ENCODE measurements around the gene PLSCR4. TPM values are rescaled to one million over a fixed set of nuclear protein-coding genes. Genes with fewer than 3 reads are reported as not detected.

PLSCR4 gene
- total and polyA plus RNA-seq, 2 of the 8 experiments (the other 6 are each of a cell fraction or from before 2014, with no cell fraction given), result 1.8 to 2.9 TPM

- DNase-seq (ENCODE audit: low read depth in 1 of 2, low spot score in 2 of 2) (no peak), FAIRE-seq (no peak)
- Histone ChIP-seq H4K5ac (ENCODE audit: insufficient read length, low read depth, low read length) (peak overlapping the region; percentile 15), H2BK120ac (replicated peaks; ENCODE audit: low read depth, low read length) (no peak overlapping the region), H4K91ac (replicated peaks; ENCODE audit: insufficient read length, low read length) (no peak overlapping the region), H3K23me2 (ENCODE audit: low read depth, low read length) (peaks cover 11% of the 10 kb centered on the region), H3K27ac (ENCODE audit: low read depth, low read length) (no peak overlapping the region; the same call in 1 of the 2 replicates), H3K4me3 (ENCODE audit: extremely low read depth in 1 of 4, insufficient read depth in 2 of 4, low read depth in 3 of 4, low read length in 4 of 4) (peak overlapping the region; percentile 69 to 89 (median 73)), H2AFZ (ENCODE audit: low read length) (0 out of 2 replicates have a peak overlapping the region, but pooled peaks have one; percentile 28), H2BK5ac (ENCODE audit: low read depth, low read length) (peak overlapping the region; percentile 87; the same call in 1 of the 2 replicates), H4K20me1 (replicated peaks in 1 of 2; ENCODE audit: control insufficient read depth in 1 of 2, insufficient read depth in 2 of 2, low read length in 2 of 2) (no peaks in the 10 kb centered on the region), H3K9me3 (ENCODE audit: insufficient read depth in 2 of 2, low read depth in 1 of 2, low read length in 1 of 2) (no peaks in the 10 kb centered on the region), H3K14ac (ENCODE audit: insufficient read length) (no peak overlapping the region), H3K36me3 (ENCODE audit: control insufficient read depth in 2 of 4, insufficient read depth in 4 of 4, low read length in 3 of 4) (no peaks in the 10 kb centered on the region), H2BK15ac (ENCODE audit: low read length) (no peak overlapping the region), H3K4ac (replicated peaks; ENCODE audit: insufficient read length, low read depth, low read length) (no peak overlapping the region), H3K4me1 (replicated peaks in 1 of 4; ENCODE audit: control insufficient read depth in 3 of 4, insufficient read depth in 4 of 4, low read length in 3 of 4) (peaks cover 0 to 7% (median 3%) of the 10 kb centered on the region in 4 experiments; a peak in 3 of 7 replicates), H2BK12ac (ENCODE audit: low read depth, low read length) (no peak overlapping the region; the same call in 1 of the 2 replicates), H3K18ac (ENCODE audit: extremely low read depth, low read length) (peak overlapping the region; percentile 26; the same call in 1 of the 2 replicates), H3K27me3 (replicated peaks in 1 of 4; ENCODE audit: control insufficient read depth in 3 of 4, extremely low read depth in 1 of 4, insufficient read depth in 3 of 4, low read length in 3 of 4) (peaks cover 0 to 6% (median 1%) of the 10 kb centered on the region in 4 experiments; a peak in 3 of 7 replicates), H2BK20ac (ENCODE audit: low read length) (no peak overlapping the region), H4K8ac (ENCODE audit: extremely low read depth, insufficient read depth, low read length) (no peak overlapping the region), H2AK5ac (ENCODE audit: low read depth, low read length) (no peak overlapping the region), H3K23ac (ENCODE audit: insufficient read length) (no peak overlapping the region), H3K79me1 (ENCODE audit: low read depth, low read length) (no peaks in the 10 kb centered on the region; the same call in 1 of the 2 replicates), H3K4me2 (ENCODE audit: insufficient read depth in 1 of 2, low read depth in 2 of 2, low read length in 2 of 2) (peak overlapping the region; percentile 93 to 95), H3K56ac (replicated peaks; ENCODE audit: insufficient read length, low read depth, low read length) (no peak overlapping the region), H3K9ac (replicated peaks in 1 of 4; ENCODE audit: extremely low read depth in 1 of 4, low read depth in 3 of 4, low read length in 3 of 4) (peak overlapping the region in 3 of 4 experiments; percentile 14 to 93 (median 80); a peak in 4 of 7 replicates), H3K79me2 (ENCODE audit: control insufficient read depth in 1 of 2, insufficient read depth in 2 of 2, low read length in 2 of 2) (peaks cover 0 to 46% of the 10 kb centered on the region in 2 experiments; a peak in 3 of 4 replicates)
- ChIA-PET POLR2A (ENCODE audit: partially characterized antibody) (interaction anchor here (1.4 to 1.8 kb wide), 2 partner anchors 14 to 57 kb away, joined by 3 read pairs; no protein-coding TSS in a partner anchor), CTCF (ENCODE audit: partially characterized antibody) (interaction anchor here (0.8 to 3.2 kb wide), 9 partner anchors 12 to 381 kb away, joined by 4 to 19 read pairs (median 7); no protein-coding TSS in a partner anchor)
- WGBS, 2 experiments (ENCODE audit: extremely low coverage in 1 of 2, insufficient coverage in 1 of 2, insufficient read length in 1 of 2, insufficient replicate concordance in 2 of 2, low coverage in 1 of 2, low lambda C conversion rate in 2 of 2, missing lambda C conversion rate in 1 of 2), result 18% methylated on average over 7 of the region's 7 CpGs; no CpG with 5 or more reads in 1 of the 2 experiments
- TF ChIP-seq KDM4A (IDR thresholded peaks at IDR 0.05; ENCODE audit: low read depth, low read length, severe bottlenecking), result no peak
Observed at GRCh38 chr3:146159616-146160320, 91.1 kb downstream of the PLSCR4 start.
